GM13977 (cell line): ENCODE measurements around the gene SYF2.

ENCODE experiments used
- DNase-seq: peaks from one replicate; pipeline ENCODE4 v3.0.0; 2012; ENCODE audit warnings: low spot score
- CTCF ChIP-seq: IDR thresholded peaks from 2 replicates; pipeline ENCODE4 v1.5.1; 2012; ENCODE audit warnings: mild to moderate bottlenecking, control low read depth; ENCODE audit not compliant: insufficient read depth; ENCODE audit errors: extremely low read depth, missing control alignments
- in situ Hi-C: fragments of 300-500 bp; cut with MboI; formaldehyde crosslinking; loops from one replicate; pipeline ENCODE4 v1.12.0; 2022; ENCODE audit warnings: low sequenced_read_pairs, low pct_unique_long_range_greater_than_20kb, mixed read lengths, inconsistent platforms; ENCODE audit not compliant: unreplicated experiment

The SYF2 gene

GRCh38 chr1:25184001-25184762, 48.1 kb downstream of the SYF2 start:
- no peak for DNase-seq
- TF ChIP-seq CTCF: no peak
- in situ Hi-C loops: no loop called here

GRCh38 chr1:25183126-25183980, 48.9 kb downstream of the SYF2 start:
- TF ChIP-seq CTCF: no peak
- in situ Hi-C loops: no loop called here
- no peak for DNase-seq

- no peak for TF ChIP-seq CTCF
- no peak for DNase-seq
- in situ Hi-C loops: no loop called here
Measured at GRCh38 chr1:25182629-25183028, 49.7 kb downstream of the SYF2 start.

- no peak for DNase-seq
- no peak for TF ChIP-seq CTCF
- in situ Hi-C loops: no loop called here
Measured at GRCh38 chr1:25180996-25181395, 51.3 kb downstream of the SYF2 start.

- in situ Hi-C loops: no loop called here
- no peak for DNase-seq
- TF ChIP-seq CTCF: no peak
Measured at GRCh38 chr1:25178917-25179561, 53.3 kb downstream of the SYF2 start.

GRCh38 chr1:25174730-25175612, 57.3 kb downstream of the SYF2 start:
- no peak for TF ChIP-seq CTCF
- in situ Hi-C loops: no loop called here

More at GRCh38 chr1:25174730-25175612, 57.3 kb downstream of the SYF2 start:
- DNase-seq: no peak
